HG03097 (cell line): ENCODE results near the gene SLFN5.
"Not testable (repeated sequence)": the region's sequence is repeated elsewhere in the genome, so short reads cannot be mapped to it uniquely, and the experiment has no call there.

ENCODE experiments used
- ATAC-seq: cut with Tn5 transposase; IDR thresholded peaks from one replicate; pipeline ENCODE4 v1.9.1; 2021; ENCODE audit not compliant: unreplicated experiment, low FRiP score

Gene SLFN5

GRCh38 chr17:35287286-35287811 is 44.5 kb downstream of the SLFN5 start:
- ATAC-seq: no peak

- ATAC-seq: no peak
Observed at GRCh38 chr17:35289222-35289621, 46.4 kb downstream of the SLFN5 start.

- ATAC-seq: no peak
Observed at GRCh38 chr17:35291802-35292201, 48.9 kb downstream of the SLFN5 start.

GRCh38 chr17:35293151-35293847 is 50.4 kb downstream of the SLFN5 start:
- no peak for ATAC-seq

GRCh38 chr17:35294756-35295155 is 51.9 kb downstream of the SLFN5 start:
- ATAC-seq: no peak

GRCh38 chr17:35295686-35296085 is 52.8 kb downstream of the SLFN5 start:
- no peak for ATAC-seq

- ATAC-seq: no peak
Observed at GRCh38 chr17:35297666-35298065, 54.8 kb downstream of the SLFN5 start.

GRCh38 chr17:35298639-35299038 is 55.8 kb downstream of the SLFN5 start:
- ATAC-seq: no peak

- no peak for ATAC-seq
Observed at GRCh38 chr17:35299135-35299534, 56.3 kb downstream of the SLFN5 start.

- not testable (repeated sequence) for ATAC-seq
Observed at GRCh38 chr17:35309345-35309744, 66.5 kb downstream of the SLFN5 start.

- ATAC-seq: no peak
Observed at GRCh38 chr17:35312346-35312745, 69.5 kb downstream of the SLFN5 start.

GRCh38 chr17:35312790-35313711 is 70.2 kb downstream of the SLFN5 start:
- peak; percentile 63 for ATAC-seq

GRCh38 chr17:35313875-35314409 is 71.1 kb downstream of the SLFN5 start:
- no peak for ATAC-seq

GRCh38 chr17:35314415-35315216 is 71.7 kb downstream of the SLFN5 start:
- ATAC-seq: no peak

- no peak for ATAC-seq
Observed at GRCh38 chr17:35315283-35315682, 72.4 kb downstream of the SLFN5 start.

GRCh38 chr17:35315971-35316370 is 73.1 kb downstream of the SLFN5 start:
- no peak for ATAC-seq

GRCh38 chr17:35322749-35323148 is 79.9 kb downstream of the SLFN5 start:
- no peak for ATAC-seq
